Endothelial cell of umbilical vein (primary cell): Measurements from ENCODE around the gene NCEH1. TPM values are rescaled to one million over a fixed set of nuclear protein-coding genes. Genes with fewer than 3 reads are reported as not detected.

Source experiments
- BruUV-seq: library from RNA; stranded (reverse); fragments of 400-500 nt; replicated peaks from 2 replicates; lab custom pipeline; 2021; lab: Mats Ljungman, UMichigan
- CTCF ChIA-PET: fragments of 300-600, 350-600 bp; sonication (Branson Sonifier 250); formaldehyde crosslinking; loops from one replicate; lab custom pipeline; 2021; ENCODE audit warnings: antibody characterized with exemption, inconsistent platforms; lab: Charles Lee
- POLR2A ChIA-PET: fragments of 300-600, 350-600 bp; sonication (Branson Sonifier 250); formaldehyde crosslinking; loops from one replicate; lab custom pipeline; 2021; ENCODE audit warnings: antibody characterized with exemption, inconsistent platforms; lab: Charles Lee
- DNase-seq: peaks from one replicate; pipeline ENCODE4 v3.0.0-alpha.2; 2011; ENCODE audit warnings: low read depth, low spot score
- FAIRE-seq: peaks from 2 replicates; lab custom pipeline; 2011; peaks lifted over from hg19 to GRCh38; lab: Jason Lieb, UNC
- H2AFZ ChIP-seq: 2 replicates; pipeline ENCODE4 v1.6.0; 2012; ENCODE audit warnings: low read depth, low read length, control low read depth, inconsistent platforms
- H3K27ac ChIP-seq: 2 replicates; pipeline ENCODE4 v1.5.1; 2011; ENCODE audit warnings: low read depth, mild to moderate bottlenecking, control low read depth, low read length, moderate library complexity; ENCODE audit not compliant: insufficient read depth
- H3K27me3 ChIP-seq, 2 experiments: 2 replicates each; pipeline versions ENCODE4 v1.6.0 to v1.6.1; 2011; ENCODE audit warnings: low read length in 2 of 2, mixed read lengths in 1 of 2; ENCODE audit not compliant: control insufficient read depth in 2 of 2, insufficient read depth in 2 of 2
- H3K36me3 ChIP-seq, 2 experiments: 2 replicates in 1 of 2; 3 replicates in 1 of 2; pipeline ENCODE4 v1.5.1; 2011; ENCODE audit warnings: low read length in 2 of 2, mild to moderate bottlenecking in 1 of 2, moderate library complexity in 1 of 2; ENCODE audit not compliant: control insufficient read depth in 2 of 2, insufficient read depth in 2 of 2; ENCODE audit errors: extremely low read depth in 1 of 2
- H3K4me1 ChIP-seq: 3 replicates; pipeline ENCODE4 v1.5.1; 2011; ENCODE audit warnings: mild to moderate bottlenecking, low read length; ENCODE audit not compliant: control insufficient read depth, insufficient read depth; ENCODE audit errors: extremely low read depth
- H3K4me2 ChIP-seq: 2 replicates; pipeline ENCODE4 v1.6.1; 2011; ENCODE audit warnings: low read length, control low read depth, mixed read lengths; ENCODE audit not compliant: insufficient read depth
- H3K4me3 ChIP-seq, 3 experiments: fragments of 200-600 bp in 1 of 3; sonication (generic), shearing (Covaris generic) in 1 of 3; replicated peaks in 1 of 3; 2 replicates each; pipeline ENCODE4 v1.5.1; 2011 to 2016; ENCODE audit warnings: control low read depth in 3 of 3, low read length in 3 of 3, mild to moderate bottlenecking in 2 of 3, inconsistent platforms in 1 of 3, low read depth in 1 of 3, moderate library complexity in 1 of 3; ENCODE audit not compliant: insufficient read depth in 1 of 3
- H3K79me2 ChIP-seq: 2 replicates; pipeline ENCODE4 v1.6.0; 2012; ENCODE audit warnings: low read length, inconsistent platforms; ENCODE audit not compliant: control insufficient read depth, insufficient read depth
- H3K9ac ChIP-seq: replicated peaks from 2 replicates; pipeline ENCODE3; 2011; ENCODE audit warnings: low read length, control low read depth; ENCODE audit not compliant: insufficient read depth; ENCODE audit errors: extremely low read depth
- H3K9me1 ChIP-seq: replicated peaks from 3 replicates; pipeline ENCODE4 v1.6.0; 2011; ENCODE audit warnings: mild to moderate bottlenecking, low read length; ENCODE audit not compliant: control insufficient read depth, insufficient read depth; ENCODE audit errors: extremely low read depth
- H3K9me3 ChIP-seq: replicated peaks from 2 replicates; pipeline ENCODE4 v1.5.1; 2012; ENCODE audit warnings: low read length, inconsistent platforms; ENCODE audit not compliant: control insufficient read depth, insufficient read depth
- H4K20me1 ChIP-seq: replicated peaks from 2 replicates; pipeline ENCODE3; 2011; ENCODE audit warnings: mild to moderate bottlenecking, low read length; ENCODE audit not compliant: control insufficient read depth, insufficient read depth; ENCODE audit errors: extremely low read depth
- CTCF ChIP-seq, 2 donors: IDR thresholded peaks; 1 replicate in 1 of 2; 2 replicates in 1 of 2; pipeline ENCODE4 v1.5.1; 2011; ENCODE audit warnings: low read length in 2 of 2, mild to moderate bottlenecking in 2 of 2, moderate library complexity in 2 of 2, control low read depth in 1 of 2, inconsistent platforms in 1 of 2, low read depth in 1 of 2; ENCODE audit not compliant: insufficient read depth in 1 of 2; ENCODE audit errors: extremely low read depth in 1 of 2
- EZH2 ChIP-seq: IDR thresholded peaks from 2 replicates; pipeline ENCODE4 v1.6.1; 2012; ENCODE audit warnings: borderline replicate concordance, low read depth, mild to moderate bottlenecking, moderate library complexity, low read length, inconsistent platforms; ENCODE audit not compliant: severe bottlenecking
- FOS ChIP-seq: IDR thresholded peaks from 2 replicates; pipeline ENCODE4 v1.6.1; 2011; ENCODE audit warnings: mild to moderate bottlenecking, low read length, moderate library complexity, borderline replicate concordance; ENCODE audit not compliant: insufficient read depth
- GATA2 ChIP-seq: IDR thresholded peaks from 2 replicates; pipeline ENCODE4 v1.7.0; 2011; ENCODE audit warnings: low read depth, mild to moderate bottlenecking, moderate library complexity, mixed read lengths, low read length; ENCODE audit not compliant: insufficient read length, insufficient read depth
- JUN ChIP-seq: IDR thresholded peaks from 2 replicates; pipeline ENCODE4 v1.6.1; 2011; ENCODE audit warnings: borderline replicate concordance, low read depth; ENCODE audit not compliant: insufficient read length, insufficient read depth
- MYC ChIP-seq: IDR thresholded peaks from one replicate; pipeline ENCODE4 v1.6.1; 2011; ENCODE audit warnings: mild to moderate bottlenecking, low read depth, low read length
- POLR2A ChIP-seq: IDR thresholded peaks from 2 replicates; pipeline ENCODE4 v1.6.1; 2012; ENCODE audit warnings: low read depth, mild to moderate bottlenecking, control low read depth, low read length
- dilution Hi-C: fragments of 300-500 bp; cut with MboI; formaldehyde crosslinking; loops from one replicate; pipeline ENCODE4 v1.15.0; 2019; ENCODE audit warnings: low sequenced_read_pairs; ENCODE audit not compliant: extremely low pct_ligation_motif_present
- intact Hi-C: fragments of 100-400 bp; cut with micrococcal nuclease; formaldehyde crosslinking; loops from one replicate; pipeline ENCODE4 v1.10.0; 2022
- polyA plus RNA-seq, 4 experiments: library from polyadenylated mRNA; depleted of rRNA in 3 of 4; stranded (reverse) in 3 of 4; unstranded in 1 of 4; fragments of >200 nt; gene quantifications; 2 replicates each; pipeline versions ENCODE4 v1.2.1 to v1.2.3, GENCODE V29; 2011 to 2012; ENCODE audit warnings: missing spikeins in 1 of 4
- total RNA-seq: library from RNA; stranded (reverse); gene quantifications from 2 replicates; pipeline ENCODE4 v1.2.3, GENCODE V29; 2021

The NCEH1 gene
- total and polyA plus RNA-seq, 2 donors (not counting 3 experiments of a cell fraction or from before 2014, with no cell fraction given) = 10.0 to 20.3 TPM

DNA sequence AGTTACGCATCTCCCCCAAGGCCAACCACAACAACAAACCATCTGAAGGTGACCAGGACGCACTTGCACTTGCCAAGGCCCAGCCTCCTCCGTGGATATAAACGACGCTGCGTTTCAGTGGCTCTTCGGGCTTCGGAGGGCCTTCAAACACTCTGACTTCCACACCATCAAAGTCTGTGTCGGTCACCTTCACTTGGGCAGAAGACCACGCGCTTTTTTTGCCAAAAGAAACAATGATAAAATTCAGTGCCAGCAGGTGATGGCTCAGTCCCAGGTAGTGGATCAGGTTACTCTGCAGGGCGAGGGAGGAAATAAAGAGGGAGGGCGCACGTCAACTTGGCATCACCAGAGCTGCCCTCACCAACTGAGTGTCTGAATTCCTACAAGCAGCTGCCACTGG, 63.0 kb downstream of the NCEH1 start:
- no peaks in the 10 kb centered on the region for H3K36me3 ChIP-seq
- no peak overlapping the region for H2AFZ ChIP-seq
- TF ChIP-seq EZH2 (no peak), MYC (no peak), GATA2 (no peak), CTCF (IDR thresholded peaks at IDR 0.05; ENCODE audit: extremely low read depth in 1 of 2, insufficient read depth in 1 of 2, low read depth in 1 of 2, low read length in 2 of 2) (no peak), POLR2A (no peak), FOS (no peak), JUN (no peak)
- no peaks in the 10 kb centered on the region for H3K27me3 ChIP-seq
- H3K4me2 ChIP-seq = no peak overlapping the region
- peaks cover 12% of the 10 kb centered on the region for H3K79me2 ChIP-seq
- intact Hi-C loops (no loop called here), dilution Hi-C loops (no loop called here)
- H3K4me3 ChIP-seq = no peak overlapping the region
- FAIRE-seq (no peak), DNase-seq (no peak)
- CTCF ChIA-PET = interaction anchor here (1.3 kb wide), 1 partner anchor 9 kb away, joined by 4 read pairs; no protein-coding TSS in a partner anchor
- no peak overlapping the region for H3K27ac ChIP-seq
- BruUV-seq = no TSS peak
- H4K20me1 ChIP-seq = no peaks in the 10 kb centered on the region
- POLR2A ChIA-PET = no interaction called here
- H3K9ac ChIP-seq = no peak overlapping the region
- peaks cover 11% of the 10 kb centered on the region for H3K4me1 ChIP-seq
- no peaks in the 10 kb centered on the region for H3K9me3 ChIP-seq
- no peaks in the 10 kb centered on the region for H3K9me1 ChIP-seq
